Globus pallidus (tissue), 1 donor: ENCODE data around the gene APOL1.
A peak's percentile ranks its signal among the peaks of the same experiment; 100 is the strongest.
"Not testable (repeated sequence)": the region's sequence is repeated elsewhere in the genome, so short reads cannot be mapped to it uniquely, and the experiment has no call there.

Source experiments
- DNase-seq: peaks from one replicate; pipeline ENCODE4 v3.0.0-alpha.2; 2015; ENCODE audit warnings: low spot score

APOL1 gene

GRCh38 chr22:36252754-36253522, at the start of gene APOL1:
TSS of gene APOL1 (plus strand) at chr22:36253133. CDS start at chr22:36254956, 1,823 bp downstream.
- DNase-seq: no peak

DNA sequence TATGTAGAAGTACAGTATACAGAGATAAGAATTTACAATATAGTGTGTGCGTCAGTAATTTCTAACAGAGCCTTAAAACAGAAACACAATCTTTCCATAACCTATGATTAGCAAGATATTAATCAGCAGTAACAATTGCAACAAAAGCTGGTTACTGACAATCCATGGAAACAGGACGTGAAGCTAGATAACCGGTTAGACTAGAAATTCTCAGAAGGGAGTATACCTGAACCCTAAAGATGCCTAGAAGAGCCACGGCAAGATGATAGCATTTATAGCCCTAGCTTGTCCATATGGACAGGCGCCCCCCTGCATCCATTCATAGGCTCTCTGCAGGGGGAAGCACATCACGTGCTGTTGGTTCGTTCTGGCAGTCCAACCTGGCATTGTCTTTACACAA, 49.5 kb upstream of the APOL1 start:
- not testable (repeated sequence) for DNase-seq

- DNase-seq: no peak
These were observed 48.8 kb upstream of the APOL1 start for GRCh38 chr22:36204001-36204631.

DNA sequence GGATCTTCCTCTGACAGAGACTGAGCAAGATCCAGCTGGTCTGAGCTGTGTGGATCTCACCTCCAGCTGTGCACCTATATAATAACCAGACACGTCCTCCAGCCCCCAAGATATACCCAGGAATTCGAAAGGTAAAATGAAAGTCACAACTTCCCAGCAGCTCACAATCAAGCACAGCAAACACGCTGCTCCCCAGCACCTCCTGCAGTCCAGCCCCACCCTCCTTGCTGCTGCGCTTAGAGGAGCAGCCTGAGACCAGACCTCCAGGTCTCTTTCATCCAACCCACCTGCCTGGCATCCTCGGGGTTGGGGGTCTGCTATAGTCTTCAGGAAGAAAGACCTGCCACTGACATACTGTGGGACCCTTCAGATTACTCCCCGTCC, 48.3 kb upstream of the APOL1 start:
- DNase-seq: no peak

DNA sequence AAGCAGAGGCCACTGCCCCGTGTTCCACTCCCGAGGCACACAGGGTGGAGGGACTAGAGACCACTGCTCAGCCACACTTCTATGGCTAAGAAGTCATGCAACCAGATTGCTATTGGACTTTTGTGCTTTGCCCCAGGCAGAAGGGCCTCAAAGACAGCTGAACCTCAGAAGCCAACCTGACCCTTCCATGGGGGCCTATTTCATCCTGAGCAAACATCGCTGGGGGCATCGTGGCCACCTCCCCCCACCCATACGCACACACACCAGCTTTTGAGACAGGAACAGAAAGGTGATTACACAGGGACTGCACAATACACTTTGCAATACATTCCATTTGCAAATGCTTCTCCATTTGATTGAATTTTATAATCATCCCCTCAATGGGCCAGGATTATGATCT, 47.4 kb upstream of the APOL1 start:
- DNase-seq: not testable (repeated sequence)

DNA sequence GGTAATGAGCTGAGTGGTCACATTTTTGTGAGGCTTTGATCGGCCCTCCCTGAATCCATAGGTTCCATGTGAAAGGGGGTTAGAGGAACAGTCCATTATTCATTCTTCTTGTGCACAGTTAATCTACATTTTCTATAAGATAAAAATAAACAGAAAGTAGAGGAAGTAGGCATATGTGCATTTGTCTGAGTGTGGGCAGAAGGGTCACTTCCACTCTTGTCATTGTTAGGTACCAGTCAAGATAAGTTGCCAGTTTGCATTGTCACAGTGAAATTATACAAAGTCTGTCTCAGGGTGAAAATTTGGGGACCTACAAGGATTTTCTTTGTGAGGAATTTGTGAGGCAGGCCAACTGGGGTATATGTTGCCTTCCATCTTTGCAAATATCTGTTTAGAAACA, 46.7 kb upstream of the APOL1 start:
- no peak for DNase-seq

- DNase-seq: no peak
These were observed 44.7 kb upstream of the APOL1 start for GRCh38 chr22:36208162-36208765.

GRCh38 chr22:36208914-36209313, 44.0 kb upstream of the APOL1 start:
- DNase-seq: no peak

GRCh38 chr22:36209488-36209908, 43.4 kb upstream of the APOL1 start:
- DNase-seq: not testable (repeated sequence)

DNA sequence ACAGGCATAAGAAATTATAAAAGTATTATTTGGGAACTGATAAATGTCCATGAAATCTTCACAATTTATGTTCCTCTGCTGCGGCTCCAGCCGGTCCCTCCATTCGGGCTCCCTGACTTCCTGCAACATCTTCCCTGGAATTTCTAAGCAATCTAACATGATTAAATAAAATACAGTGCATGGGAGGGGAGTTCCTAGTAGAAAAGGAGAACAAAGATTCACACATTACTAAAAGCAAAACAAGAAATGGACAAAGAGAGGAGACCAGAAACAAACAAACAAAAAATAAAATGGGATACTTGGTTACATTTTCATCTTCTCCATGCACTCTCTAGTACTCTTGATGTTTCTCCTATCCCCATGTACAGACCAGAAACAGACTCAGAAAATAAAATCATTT, 42.7 kb upstream of the APOL1 start:
- DNase-seq: no peak

DNA sequence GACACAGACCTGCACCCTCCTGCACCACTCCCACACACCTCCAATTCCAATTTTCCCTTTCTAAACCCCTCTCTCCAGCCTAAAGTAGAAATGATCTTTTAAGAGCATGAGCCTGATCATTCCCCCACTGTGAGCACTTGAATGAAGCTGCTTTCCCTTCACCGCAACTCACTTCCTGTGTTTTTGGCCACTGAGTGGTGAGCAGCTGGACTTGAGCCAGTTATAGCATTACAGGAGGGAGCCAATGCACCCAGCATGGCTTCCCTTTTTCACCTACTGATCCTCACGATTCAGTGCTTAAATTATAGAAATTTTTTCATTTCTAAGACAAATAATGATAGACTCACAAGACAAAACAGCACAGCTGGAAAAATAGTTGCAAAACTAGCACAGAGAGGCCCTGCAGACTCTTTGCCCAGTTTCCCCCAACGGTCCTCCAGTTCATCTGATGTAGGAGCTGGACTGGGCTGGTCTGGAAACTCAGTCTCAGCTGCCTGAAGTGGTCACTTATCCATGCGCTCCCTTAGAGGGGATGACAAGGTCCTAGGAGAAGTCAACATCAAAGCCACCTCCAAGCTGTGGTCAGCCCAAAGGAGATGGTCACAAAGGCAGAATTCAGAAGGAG, 41.6 kb upstream of the APOL1 start:
- DNase-seq: peak; percentile 41

- DNase-seq: no peak
These were observed 40.0 kb upstream of the APOL1 start for GRCh38 chr22:36212901-36213300.

DNA sequence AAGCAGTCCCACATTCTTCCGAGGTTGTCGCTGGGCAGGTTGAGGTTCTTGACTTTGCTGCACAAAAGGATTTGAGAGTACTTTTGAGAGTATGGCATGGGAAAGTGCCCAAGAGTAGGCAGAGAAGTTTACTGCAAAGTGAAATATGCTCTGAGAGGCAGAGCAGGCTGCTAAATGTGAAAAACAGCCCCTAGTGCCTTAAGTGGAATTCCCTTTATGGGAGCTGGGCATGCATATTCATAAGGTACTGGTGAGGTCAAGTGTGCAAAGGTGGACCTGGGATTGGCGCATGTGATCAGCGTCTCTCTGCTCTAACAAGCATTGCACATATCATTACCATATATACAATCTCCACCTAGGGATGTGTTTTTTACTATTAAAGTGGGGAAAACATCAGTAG, 39.3 kb upstream of the APOL1 start:
- no peak for DNase-seq

GRCh38 chr22:36215981-36216380, 37.0 kb upstream of the APOL1 start:
- no peak for DNase-seq

DNA sequence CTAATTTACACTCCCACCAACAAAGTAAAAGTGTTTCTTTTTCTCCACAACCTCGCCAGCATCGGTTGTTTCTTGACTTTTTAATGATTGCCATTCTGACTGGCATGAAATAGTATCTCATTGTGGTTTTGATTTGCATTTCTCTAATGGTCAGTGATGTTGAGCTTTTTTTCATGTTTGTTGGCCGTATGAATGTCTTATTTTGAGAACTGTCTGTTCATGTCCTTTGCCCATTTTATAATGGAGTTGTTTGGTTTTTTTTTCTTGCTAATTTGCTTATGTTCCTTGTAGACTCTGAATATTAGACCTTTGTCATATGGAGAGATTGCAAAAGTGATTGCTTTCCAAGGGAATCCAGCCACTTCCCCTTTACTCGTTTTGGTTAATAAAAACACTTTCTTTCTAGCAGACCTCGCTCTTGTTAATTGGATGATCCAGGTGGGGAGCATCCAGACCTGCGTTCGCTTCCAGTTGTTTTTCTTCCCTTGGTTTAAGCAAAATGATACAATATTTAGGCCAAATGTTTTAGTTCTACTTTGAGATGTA, 34.2 kb upstream of the APOL1 start:
- DNase-seq: no peak

GRCh38 chr22:36220451-36220921, 32.4 kb upstream of the APOL1 start:
- no peak for DNase-seq

- DNase-seq: no peak
These were observed 30.9 kb upstream of the APOL1 start for GRCh38 chr22:36221799-36222751.

DNA sequence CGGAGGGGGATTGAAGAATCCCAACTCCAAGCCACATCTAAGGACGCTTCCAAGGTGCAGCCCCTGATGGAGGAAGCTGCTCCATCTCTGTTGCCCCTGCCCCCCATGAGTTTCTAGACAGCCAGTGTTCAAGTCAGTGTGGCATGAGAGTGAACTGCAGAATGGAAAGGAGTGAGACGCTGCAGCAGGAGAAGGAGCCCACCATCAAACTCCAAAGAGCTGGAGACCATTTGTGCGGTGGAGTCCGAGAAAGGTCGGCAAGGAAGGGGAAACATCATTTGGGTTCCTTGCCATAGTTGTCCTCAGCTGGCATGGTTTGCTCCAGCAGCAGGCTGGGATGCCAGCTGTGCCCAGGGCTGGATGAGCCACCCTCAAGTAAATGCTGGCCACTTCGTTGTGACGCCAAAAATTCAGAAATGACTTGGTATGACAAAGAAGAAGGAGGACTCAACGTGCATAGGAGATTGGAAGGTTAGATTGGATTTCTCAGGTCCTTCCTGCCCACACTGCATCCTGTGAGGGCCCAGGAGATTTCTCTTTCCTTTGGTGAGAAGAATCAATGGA, 30.0 kb upstream of the APOL1 start:
- DNase-seq: no peak

GRCh38 chr22:36223504-36223903, 29.4 kb upstream of the APOL1 start:
- no peak for DNase-seq

GRCh38 chr22:36224245-36224644, 28.7 kb upstream of the APOL1 start:
- DNase-seq: no peak
